G401.6 (cell line): ENCODE data around the gene METTL17.
"Not testable (repeated sequence)": the region's sequence is repeated elsewhere in the genome, so short reads cannot be mapped to it uniquely, and the experiment has no call there.

Experiments used
- FAIRE-seq: peaks from 2 replicates; lab custom pipeline; 2012; peaks lifted over from hg19 to GRCh38; lab: Jason Lieb, UNC

The METTL17 gene

GRCh38 chr14:20997115-20997514, 7.3 kb downstream of the METTL17 start:
- FAIRE-seq = no peak

- no peak for FAIRE-seq
Observed at GRCh38 chr14:20997564-20997963, 7.8 kb downstream of the METTL17 start.

- no peak for FAIRE-seq
Observed at GRCh38 chr14:20998139-20998538, 8.4 kb downstream of the METTL17 start.

DNA sequence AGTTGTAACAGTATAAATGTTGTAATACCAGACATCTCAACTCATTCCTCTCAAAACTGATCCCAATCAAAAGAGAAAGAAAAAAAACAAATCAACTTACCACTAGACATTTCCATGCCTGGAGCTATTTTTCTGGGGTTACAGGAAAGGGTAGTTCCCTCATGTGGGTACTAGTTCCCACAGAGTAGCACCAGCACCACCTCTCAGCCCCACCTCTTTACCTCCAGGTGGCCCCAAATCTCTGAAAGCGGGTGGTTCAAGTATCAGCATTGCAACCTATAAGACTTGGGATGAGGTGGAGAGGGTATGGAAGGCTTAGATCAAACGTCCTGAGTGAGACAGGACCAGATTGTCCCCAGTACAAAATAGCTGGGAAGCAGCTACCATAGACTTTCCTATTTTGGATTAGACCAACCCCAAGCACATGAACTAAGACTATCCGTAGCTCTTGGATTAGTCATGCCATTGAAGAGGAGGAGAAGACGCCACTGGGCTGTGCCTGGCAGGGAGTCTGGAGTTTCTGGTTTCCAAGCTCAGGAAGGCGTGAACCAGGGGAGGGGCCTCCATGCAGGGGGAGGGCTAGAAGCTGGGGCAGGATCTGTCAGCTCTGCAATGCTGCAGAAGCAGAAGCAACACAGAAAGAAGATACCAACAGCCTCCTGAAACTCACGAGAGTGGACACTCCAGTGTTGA, 9.0 kb downstream of the METTL17 start, which contains the start of gene SLC39A2:
Gene SLC39A2 (plus strand): TSS at position 620 of the 693 bp plus-strand sequence. CDS start 154 bp downstream, outside the sequence.
- no peak for FAIRE-seq

GRCh38 chr14:20999591-20999990, 9.8 kb downstream of the METTL17 start:
- FAIRE-seq = no peak

DNA sequence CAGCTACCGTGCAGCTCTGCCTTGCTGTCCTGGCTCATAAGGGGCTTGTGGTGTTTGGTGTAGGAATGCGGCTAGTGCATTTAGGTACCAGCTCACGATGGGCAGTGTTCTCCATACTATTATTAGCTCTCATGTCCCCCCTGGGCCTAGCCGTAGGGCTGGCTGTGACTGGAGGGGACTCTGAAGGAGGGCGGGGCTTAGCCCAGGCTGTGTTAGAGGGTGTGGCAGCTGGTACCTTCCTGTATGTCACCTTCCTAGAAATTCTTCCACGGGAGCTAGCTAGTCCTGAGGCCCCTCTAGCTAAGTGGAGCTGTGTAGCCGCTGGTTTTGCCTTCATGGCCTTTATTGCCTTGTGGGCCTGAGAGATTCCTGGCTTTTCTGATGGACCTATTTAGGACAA, 11.4 kb downstream of the METTL17 start:
- no peak for FAIRE-seq

DNA sequence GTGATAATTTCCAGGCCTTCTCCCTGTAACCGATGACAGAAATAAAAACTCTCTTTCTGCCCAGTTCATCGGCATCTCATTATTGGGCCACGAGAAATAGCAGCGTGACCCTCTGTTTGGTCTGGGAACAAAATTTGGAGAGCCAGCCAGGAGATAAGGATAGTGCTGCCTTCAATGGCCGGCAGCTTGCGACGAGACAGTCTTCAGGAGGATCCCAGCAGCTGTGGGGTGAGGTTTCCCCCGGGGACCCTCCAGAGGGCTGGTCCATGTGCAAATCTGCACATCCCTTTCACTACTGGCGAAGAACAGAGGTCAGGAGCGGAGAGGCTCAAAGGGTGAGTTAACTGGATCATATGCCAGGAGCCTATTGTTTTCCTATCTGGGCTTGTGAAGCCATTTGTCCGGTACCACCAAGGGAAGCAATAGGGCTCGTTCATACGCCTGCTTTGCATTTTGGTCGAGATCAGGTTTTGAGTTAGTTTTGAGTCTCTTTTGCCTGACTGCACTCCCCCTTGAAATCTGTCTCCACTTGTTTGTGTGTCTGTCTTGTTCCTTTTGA, 14.1 kb downstream of the METTL17 start:
- no peak for FAIRE-seq

GRCh38 chr14:21009721-21010120, 19.9 kb downstream of the METTL17 start:
- not testable (repeated sequence) for FAIRE-seq

DNA sequence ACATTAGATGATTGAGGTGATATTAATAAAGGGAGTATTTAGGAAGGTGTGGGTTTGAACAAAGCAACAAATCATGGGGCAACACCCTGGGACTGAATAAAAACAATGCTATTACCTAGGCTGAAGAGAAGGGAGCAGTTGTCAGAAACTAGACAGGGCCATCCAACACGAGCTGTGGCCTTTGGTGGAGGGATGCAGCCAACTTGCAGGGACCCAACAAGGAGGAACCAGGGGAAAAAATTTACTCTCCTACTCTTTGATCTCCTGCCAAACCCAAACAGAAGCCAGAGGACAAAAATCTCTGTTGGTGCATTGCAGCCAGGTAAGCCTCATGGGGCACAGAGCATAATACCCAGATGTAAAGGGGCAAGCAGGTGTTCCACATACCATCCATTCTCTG, 21.4 kb downstream of the METTL17 start:
- no peak for FAIRE-seq

GRCh38 chr14:21014761-21015190, 25.0 kb downstream of the METTL17 start:
- peak; percentile 94 for FAIRE-seq

DNA sequence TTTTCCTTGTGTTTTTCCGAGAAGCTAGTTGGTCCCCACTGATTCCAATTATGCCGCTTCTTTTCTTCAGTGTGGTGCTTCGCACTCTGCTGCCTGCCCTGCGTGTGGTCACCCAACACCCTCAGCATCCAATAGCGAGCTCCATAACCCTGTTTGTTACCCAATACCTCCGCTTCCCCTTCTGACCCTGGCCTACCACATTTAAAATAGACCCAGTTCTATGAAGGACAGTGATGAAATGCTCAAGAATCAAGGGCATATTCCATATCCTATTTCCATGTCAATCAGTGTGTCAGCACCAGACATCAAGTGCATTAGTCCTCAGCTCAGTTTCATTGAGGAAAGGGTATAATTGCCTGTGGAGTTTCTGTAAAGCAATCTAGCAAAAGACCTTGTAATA, 25.5 kb downstream of the METTL17 start:
- FAIRE-seq = no peak

DNA sequence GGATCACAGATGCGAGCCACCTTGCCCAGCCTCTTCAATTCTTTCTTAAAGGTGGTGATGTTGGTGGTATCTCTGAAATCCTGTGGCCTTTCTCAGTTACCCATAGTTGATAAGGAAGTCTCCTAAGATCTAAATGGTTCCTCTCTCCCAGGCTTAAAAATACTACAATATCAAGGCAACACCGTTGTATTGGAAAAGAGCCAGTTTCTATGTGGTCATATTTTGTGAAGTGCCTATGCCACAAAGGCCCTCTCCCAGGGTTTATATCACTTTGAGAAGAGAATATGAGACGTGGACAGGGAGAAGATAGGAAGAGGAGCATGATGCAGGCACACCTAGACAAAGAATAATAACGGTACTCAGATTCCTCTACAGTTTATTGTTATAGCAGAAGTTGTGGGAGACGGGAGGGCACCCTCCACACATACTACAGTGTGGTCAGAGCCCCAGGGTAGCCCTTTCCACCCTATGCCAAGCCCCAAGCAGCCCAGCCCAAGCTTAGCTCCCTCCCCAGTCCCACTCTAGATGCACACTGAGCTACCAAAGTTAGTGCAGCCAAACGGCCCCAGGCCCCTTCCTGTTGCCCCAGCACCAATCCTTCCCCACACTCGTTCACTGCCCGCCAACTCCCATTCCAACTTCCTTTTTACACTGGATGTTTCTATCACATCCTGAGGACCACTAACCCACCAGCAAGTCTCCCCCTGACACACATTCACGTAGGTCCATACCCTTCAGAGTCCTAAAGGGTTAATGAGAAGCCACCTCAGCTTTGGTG, 26.8 kb downstream of the METTL17 start:
- no peak for FAIRE-seq

- no peak for FAIRE-seq
Observed at GRCh38 chr14:21017528-21018245, 27.9 kb downstream of the METTL17 start.

- no peak for FAIRE-seq
Observed at GRCh38 chr14:21018286-21018685, 28.5 kb downstream of the METTL17 start.

DNA sequence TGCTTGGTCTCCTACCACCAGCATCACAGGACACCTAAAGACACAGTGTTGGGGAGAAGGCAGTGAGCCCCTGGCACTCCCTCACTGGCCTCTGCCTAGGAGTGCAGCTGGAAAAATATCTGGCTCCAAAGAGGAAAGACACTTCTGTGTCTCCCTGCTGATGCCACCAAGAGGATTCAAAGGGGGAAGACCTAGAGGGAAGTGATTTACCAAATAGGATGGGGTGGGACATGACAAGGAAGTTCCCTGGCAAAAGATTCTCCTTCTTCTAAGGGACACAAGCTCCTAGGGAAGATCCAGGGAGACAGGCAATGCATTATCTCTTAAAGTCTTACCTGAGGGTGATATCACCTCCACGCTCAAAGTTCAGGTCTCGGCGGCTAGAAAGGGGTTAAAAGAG, 29.0 kb downstream of the METTL17 start:
- no peak for FAIRE-seq

GRCh38 chr14:21019366-21019765, 29.6 kb downstream of the METTL17 start:
- no peak for FAIRE-seq

DNA sequence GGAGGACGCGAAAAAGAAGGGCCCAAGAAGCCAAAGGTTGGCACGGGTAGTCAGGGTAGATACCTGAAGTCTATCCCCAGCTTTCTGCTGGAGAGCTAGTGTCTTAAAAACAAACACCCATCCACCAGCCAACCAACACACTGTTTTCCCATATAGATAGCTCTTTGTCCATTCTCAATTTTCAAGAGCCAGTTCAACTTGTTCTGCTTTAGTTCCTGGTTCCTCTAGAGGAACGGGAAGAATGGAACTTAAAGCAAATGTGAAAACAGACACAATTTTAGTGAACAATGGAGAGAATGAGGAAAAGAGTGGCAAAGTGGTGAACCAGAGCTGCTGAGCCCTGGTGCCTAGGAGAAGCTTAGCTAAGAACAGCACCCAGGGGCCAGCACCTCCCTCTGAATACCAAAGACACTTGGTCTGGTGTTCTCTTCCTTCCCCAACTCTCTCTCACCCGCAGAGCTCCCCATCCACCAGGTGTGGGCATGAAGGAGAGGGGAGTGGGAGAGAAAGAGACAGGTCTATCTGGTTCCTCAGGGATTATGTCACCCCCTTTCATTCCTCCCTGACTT, 31.3 kb downstream of the METTL17 start:
- FAIRE-seq = no peak

- no peak for FAIRE-seq
Observed at GRCh38 chr14:21022686-21023085, 32.9 kb downstream of the METTL17 start.

DNA sequence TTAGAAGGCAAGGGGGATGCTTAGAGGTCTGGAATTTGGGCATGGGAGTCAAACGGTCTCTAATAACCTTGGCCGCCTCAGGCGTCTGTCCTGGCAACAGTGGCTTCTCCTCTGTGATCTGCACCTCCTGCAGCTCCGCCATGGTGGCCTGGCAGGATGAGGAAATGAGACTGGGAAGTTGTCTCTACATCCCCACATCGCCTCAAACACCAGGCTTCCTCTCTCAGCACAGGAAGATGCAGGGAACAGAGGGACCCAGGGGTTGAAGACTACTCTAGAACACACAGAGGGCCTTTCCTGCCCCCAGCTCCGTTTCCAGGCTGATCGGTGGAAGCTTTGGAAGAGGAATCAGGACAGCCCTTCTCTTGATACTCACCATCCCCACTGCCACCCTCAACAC, 33.4 kb downstream of the METTL17 start:
- FAIRE-seq = no peak

GRCh38 chr14:21023817-21024584, 34.2 kb downstream of the METTL17 start:
- FAIRE-seq = no peak

DNA sequence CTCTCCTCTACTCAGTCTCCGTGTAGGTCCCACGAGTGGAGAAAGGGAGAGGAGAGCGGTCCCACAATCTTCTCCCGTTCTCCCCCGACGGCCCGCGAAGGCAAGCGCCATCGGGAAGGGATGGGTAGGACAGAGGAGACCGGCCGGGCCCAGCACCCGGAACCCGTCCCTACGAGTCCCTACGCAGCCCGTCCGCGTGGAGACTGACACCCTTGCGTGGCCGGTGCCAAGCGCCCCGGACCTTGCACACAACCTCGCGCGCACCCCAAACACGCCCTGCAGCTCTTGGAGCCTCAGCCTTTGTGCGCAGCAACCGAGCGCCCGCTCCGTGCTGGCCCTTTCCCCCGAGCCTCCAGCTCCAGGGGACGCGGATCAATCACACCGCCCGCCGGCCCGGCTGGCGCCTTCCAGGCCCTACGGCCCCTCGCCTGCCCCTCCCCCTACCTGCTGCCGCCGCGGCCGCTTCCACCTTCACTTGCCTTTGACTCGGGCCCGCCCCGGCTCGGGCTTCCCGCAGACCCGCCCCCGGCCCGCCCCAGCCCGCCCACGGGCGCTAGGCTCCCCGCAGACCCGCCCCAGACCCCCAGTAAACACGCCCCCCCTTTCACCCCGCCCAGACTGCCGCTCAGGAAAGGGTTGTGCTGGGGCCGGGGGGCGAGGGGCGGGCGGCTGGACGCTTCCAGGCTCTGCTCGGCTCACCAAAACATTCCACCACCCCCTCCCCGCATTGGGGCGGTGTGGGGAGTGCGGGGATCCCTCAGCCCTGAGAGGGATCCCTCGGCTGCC, 35.0 kb downstream of the METTL17 start, which contains the start of gene NDRG2:
Gene NDRG2 (minus strand): TSS at position 477 of the 786 bp plus-strand sequence. CDS start 1,746 bp downstream, outside the sequence.
- no peak for FAIRE-seq
